ENCODE results near the gene PDHB. TPM values are rescaled to one million over a fixed set of nuclear protein-coding genes. Genes with fewer than 3 reads are reported as not detected.

The PDHB gene
- total and polyA plus RNA-seq, 2 of the 13 experiments (the other 11 are each of a cell fraction or from before 2014, with no cell fraction given) = 108 to 153 TPM

DNA sequence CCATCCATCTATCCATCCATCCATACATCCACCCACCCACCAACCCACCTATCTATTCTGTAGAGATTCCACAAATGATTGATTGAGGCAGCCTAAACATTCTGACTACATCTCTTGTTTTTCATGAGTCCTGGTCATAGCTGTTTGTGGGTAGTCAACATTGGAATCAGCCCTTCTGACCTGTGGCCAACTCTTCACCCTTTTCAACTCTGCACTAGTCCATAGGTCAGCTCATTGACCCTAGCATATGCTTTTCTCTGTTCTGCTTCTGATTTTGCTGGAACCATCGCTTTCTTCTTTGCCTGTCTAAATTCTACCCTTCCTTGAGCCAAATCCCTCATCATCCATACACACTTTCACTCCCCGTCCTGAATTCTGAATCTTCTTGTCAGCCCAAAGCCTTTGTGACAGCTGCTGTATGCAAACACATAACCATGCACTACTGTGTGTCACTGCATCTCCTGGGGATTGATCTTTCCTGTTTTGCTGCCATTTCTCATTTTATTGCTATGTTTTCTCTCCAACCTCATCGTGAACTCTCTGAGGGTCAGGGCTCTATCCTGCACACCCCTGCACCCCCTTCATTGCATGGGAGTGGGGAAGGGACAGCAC, 41.4 kb upstream of the PDHB start (continued):
- TF ChIP-seq SMARCC2 (IDR thresholded peaks at IDR 0.05) = no peak
- TF ChIP-seq KLF9 (CRISPR knock-in tag; IDR thresholded peaks at IDR 0.05; ENCODE audit: low read depth) = no peak
- TF ChIP-seq, protein P1, sequence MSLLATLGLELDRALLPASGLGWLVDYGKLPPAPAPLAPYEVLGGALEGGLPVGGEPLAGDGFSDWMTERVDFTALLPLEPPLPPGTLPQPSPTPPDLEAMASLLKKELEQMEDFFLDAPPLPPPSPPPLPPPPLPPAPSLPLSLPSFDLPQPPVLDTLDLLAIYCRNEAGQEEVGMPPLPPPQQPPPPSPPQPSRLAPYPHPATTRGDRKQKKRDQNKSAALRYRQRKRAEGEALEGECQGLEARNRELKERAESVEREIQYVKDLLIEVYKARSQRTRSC (CRISPR knock-in tag; IDR thresholded peaks at IDR 0.05; ENCODE audit: low read depth) = no peak
- no peak for TF ChIP-seq ATRX (CRISPR knock-in tag; IDR thresholded peaks at IDR 0.05; ENCODE audit: borderline replicate concordance)
- peak; percentile 71; the same call in 1 of the 2 replicates for TF ChIP-seq ZMYM2 (CRISPR knock-in tag; IDR thresholded peaks at IDR 0.05)
- TF ChIP-seq, protein P2, sequence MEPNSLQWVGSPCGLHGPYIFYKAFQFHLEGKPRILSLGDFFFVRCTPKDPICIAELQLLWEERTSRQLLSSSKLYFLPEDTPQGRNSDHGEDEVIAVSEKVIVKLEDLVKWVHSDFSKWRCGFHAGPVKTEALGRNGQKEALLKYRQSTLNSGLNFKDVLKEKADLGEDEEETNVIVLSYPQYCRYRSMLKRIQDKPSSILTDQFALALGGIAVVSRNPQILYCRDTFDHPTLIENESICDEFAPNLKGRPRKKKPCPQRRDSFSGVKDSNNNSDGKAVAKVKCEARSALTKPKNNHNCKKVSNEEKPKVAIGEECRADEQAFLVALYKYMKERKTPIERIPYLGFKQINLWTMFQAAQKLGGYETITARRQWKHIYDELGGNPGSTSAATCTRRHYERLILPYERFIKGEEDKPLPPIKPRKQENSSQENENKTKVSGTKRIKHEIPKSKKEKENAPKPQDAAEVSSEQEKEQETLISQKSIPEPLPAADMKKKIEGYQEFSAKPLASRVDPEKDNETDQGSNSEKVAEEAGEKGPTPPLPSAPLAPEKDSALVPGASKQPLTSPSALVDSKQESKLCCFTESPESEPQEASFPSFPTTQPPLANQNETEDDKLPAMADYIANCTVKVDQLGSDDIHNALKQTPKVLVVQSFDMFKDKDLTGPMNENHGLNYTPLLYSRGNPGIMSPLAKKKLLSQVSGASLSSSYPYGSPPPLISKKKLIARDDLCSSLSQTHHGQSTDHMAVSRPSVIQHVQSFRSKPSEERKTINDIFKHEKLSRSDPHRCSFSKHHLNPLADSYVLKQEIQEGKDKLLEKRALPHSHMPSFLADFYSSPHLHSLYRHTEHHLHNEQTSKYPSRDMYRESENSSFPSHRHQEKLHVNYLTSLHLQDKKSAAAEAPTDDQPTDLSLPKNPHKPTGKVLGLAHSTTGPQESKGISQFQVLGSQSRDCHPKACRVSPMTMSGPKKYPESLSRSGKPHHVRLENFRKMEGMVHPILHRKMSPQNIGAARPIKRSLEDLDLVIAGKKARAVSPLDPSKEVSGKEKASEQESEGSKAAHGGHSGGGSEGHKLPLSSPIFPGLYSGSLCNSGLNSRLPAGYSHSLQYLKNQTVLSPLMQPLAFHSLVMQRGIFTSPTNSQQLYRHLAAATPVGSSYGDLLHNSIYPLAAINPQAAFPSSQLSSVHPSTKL (CRISPR knock-in tag; IDR thresholded peaks at IDR 0.05) = peak; percentile 77
- TF ChIP-seq CBX2 (IDR thresholded peaks at IDR 0.05; ENCODE audit: low read depth, low read length) = no peak
- TF ChIP-seq CBX2 (CRISPR knock-in tag; IDR thresholded peaks at IDR 0.05; ENCODE audit: low read depth) = no peak
- TF ChIP-seq POGK (CRISPR knock-in tag; conservative IDR thresholded peaks at IDR 0.05) = no peak
- TF ChIP-seq NFRKB (IDR thresholded peaks at IDR 0.05) = no peak
- no peak for TF ChIP-seq ZNF24 (IDR thresholded peaks at IDR 0.05)
- TF ChIP-seq RCOR2 (CRISPR knock-in tag; IDR thresholded peaks at IDR 0.05) = peak; percentile 60; the same call in 1 of the 2 replicates
- peak in 1 of 2 experiments; percentile 65; a peak in 1 of 4 replicates for TF ChIP-seq EP300 (IDR thresholded peaks at IDR 0.05; ENCODE audit: low read depth in 2 of 2, low read length in 2 of 2)
- TF ChIP-seq EP300 (CRISPR knock-in tag; IDR thresholded peaks at IDR 0.05; ENCODE audit: borderline replicate concordance) = peak; percentile 46; the same call in 1 of the 2 replicates
- TF ChIP-seq NR3C1 (CRISPR knock-in tag; IDR thresholded peaks at IDR 0.05) = no peak
- no peak for TF ChIP-seq ZBTB8A (CRISPR knock-in tag; IDR thresholded peaks at IDR 0.05; ENCODE audit: borderline replicate concordance, low read depth)
- TF ChIP-seq, protein P3, sequence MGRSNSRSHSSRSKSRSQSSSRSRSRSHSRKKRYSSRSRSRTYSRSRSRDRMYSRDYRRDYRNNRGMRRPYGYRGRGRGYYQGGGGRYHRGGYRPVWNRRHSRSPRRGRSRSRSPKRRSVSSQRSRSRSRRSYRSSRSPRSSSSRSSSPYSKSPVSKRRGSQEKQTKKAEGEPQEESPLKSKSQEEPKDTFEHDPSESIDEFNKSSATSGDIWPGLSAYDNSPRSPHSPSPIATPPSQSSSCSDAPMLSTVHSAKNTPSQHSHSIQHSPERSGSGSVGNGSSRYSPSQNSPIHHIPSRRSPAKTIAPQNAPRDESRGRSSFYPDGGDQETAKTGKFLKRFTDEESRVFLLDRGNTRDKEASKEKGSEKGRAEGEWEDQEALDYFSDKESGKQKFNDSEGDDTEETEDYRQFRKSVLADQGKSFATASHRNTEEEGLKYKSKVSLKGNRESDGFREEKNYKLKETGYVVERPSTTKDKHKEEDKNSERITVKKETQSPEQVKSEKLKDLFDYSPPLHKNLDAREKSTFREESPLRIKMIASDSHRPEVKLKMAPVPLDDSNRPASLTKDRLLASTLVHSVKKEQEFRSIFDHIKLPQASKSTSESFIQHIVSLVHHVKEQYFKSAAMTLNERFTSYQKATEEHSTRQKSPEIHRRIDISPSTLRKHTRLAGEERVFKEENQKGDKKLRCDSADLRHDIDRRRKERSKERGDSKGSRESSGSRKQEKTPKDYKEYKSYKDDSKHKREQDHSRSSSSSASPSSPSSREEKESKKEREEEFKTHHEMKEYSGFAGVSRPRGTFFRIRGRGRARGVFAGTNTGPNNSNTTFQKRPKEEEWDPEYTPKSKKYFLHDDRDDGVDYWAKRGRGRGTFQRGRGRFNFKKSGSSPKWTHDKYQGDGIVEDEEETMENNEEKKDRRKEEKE (IDR thresholded peaks at IDR 0.05) = no peak
- TF ChIP-seq SP5 (CRISPR knock-in tag; IDR thresholded peaks at IDR 0.05; ENCODE audit: borderline replicate concordance, low read depth) = no peak
- no peak for TF ChIP-seq ZFP41 (CRISPR knock-in tag; IDR thresholded peaks at IDR 0.05; ENCODE audit: borderline replicate concordance)
- no peak for TF ChIP-seq ZNF556 (CRISPR knock-in tag; IDR thresholded peaks at IDR 0.05; ENCODE audit: borderline replicate concordance)
- TF ChIP-seq YEATS2 (CRISPR knock-in tag; IDR thresholded peaks at IDR 0.05; ENCODE audit: borderline replicate concordance) = no peak

All from HepG2 (cell line).